BJ (cell line): Measurements from ENCODE around the gene OLAH. TPM values are rescaled to one million over a fixed set of nuclear protein-coding genes. Genes with fewer than 3 reads are reported as not detected.

ENCODE experiments used
- CTCF ChIA-PET: fragments of 350-600 bp; formaldehyde crosslinking; extraction: SDS; loops from one replicate; lab custom pipeline; 2021; ENCODE audit warnings: antibody characterized with exemption, inconsistent platforms; lab: Yijun Ruan, JAX
- POLR2A ChIA-PET: fragments of 300-600 bp; sonication (Branson Sonifier 250); formaldehyde crosslinking; extraction: SDS; loops from one replicate; lab custom pipeline; 2021; ENCODE audit warnings: antibody characterized with exemption; lab: Charles Lee
- DNase-seq: peaks from one replicate; pipeline ENCODE4 v3.0.0-alpha.2; 2011; ENCODE audit warnings: low read depth
- H3K27me3 ChIP-seq: 2 replicates; pipeline ENCODE4 v1.6.0; 2011; ENCODE audit warnings: low read length; ENCODE audit not compliant: control insufficient read depth, insufficient read depth
- H3K36me3 ChIP-seq: 2 replicates; pipeline ENCODE4 v1.5.1; 2011; ENCODE audit warnings: low read length; ENCODE audit not compliant: control insufficient read depth, insufficient read depth
- H3K4me3 ChIP-seq: 2 replicates; pipeline ENCODE4 v1.5.1; 2011; ENCODE audit warnings: low read depth, mild to moderate bottlenecking, control low read depth, low read length
- polyA plus RNA-seq: library from polyadenylated mRNA; depleted of rRNA; stranded (reverse); fragments of >200 nt; gene quantifications from 2 replicates; pipeline ENCODE4 v1.2.3, GENCODE V29; 2011
- TF ChIP-seq, protein P1 (sequence below): IDR thresholded peaks from 2 replicates; pipeline ENCODE4 v1.5.1; 2011; ENCODE audit warnings: low read depth, mild to moderate bottlenecking, control low read depth, inconsistent platforms, low read length, moderate library complexity; ENCODE audit not compliant: insufficient read depth

OLAH gene
- polyA plus RNA-seq, 1 experiment: 0.29 TPM

DNA sequence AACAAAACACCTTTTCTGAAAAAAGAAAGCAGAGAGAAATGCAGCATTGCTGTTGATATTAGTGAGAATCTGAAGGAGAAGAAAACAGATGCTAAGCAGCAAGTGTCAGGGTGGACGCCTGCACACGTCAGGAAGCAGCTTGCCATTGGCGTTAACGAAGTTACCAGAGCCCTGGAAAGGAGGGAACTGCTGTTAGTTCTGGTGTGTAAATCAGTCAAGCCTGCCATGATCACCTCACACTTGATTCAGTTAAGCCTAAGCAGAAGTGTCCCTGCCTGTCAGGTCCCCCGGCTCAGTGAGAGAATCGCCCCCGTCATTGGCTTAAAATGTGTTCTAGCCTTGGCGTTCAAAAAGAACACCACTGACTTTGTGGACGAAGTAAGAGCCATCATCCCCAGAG lies 59.8 kb downstream of the OLAH start:
- peaks cover 8% of the 10 kb centered on the region for H3K36me3 ChIP-seq
- CTCF ChIA-PET: interaction anchor here (0.7 to 1.2 kb wide), 2 partner anchors 127 to 672 kb away, joined by 3 read pairs; no protein-coding TSS in a partner anchor

DNA sequence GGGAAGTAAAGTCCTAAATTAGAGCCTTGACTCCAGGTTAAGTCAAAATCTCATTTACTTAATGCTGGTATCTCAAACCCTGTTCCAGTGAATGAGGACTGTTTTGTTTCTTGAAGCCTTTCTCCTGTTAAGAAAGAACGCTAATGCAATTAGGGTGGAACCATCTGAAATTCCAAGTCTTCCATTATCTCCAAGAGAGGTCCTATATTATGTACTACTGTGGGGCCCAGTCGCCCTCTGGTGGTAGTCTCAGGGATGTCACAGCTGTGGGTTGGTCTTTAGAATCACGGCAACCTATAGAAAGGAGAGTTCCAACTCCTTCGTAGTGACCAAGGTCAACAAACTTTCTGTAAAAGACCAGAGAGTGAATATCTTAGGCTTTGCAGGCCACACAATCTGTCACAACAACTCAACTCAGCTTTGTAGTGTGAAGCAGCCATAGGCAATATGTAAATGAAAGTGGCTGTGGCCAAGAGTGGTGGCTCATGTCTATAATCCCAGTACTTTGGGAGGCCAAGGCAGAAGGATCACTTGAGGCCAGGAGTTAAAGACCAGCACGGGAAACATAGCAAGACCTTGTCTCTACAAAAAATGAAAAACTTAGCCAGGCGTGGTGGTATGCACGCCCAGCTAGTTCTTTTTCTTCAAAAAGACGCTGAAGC lies 62.7 kb downstream of the OLAH start:
- TF ChIP-seq, protein P1, sequence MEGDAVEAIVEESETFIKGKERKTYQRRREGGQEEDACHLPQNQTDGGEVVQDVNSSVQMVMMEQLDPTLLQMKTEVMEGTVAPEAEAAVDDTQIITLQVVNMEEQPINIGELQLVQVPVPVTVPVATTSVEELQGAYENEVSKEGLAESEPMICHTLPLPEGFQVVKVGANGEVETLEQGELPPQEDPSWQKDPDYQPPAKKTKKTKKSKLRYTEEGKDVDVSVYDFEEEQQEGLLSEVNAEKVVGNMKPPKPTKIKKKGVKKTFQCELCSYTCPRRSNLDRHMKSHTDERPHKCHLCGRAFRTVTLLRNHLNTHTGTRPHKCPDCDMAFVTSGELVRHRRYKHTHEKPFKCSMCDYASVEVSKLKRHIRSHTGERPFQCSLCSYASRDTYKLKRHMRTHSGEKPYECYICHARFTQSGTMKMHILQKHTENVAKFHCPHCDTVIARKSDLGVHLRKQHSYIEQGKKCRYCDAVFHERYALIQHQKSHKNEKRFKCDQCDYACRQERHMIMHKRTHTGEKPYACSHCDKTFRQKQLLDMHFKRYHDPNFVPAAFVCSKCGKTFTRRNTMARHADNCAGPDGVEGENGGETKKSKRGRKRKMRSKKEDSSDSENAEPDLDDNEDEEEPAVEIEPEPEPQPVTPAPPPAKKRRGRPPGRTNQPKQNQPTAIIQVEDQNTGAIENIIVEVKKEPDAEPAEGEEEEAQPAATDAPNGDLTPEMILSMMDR: peak; percentile 89
- Histone ChIP-seq H3K36me3 (peaks cover 8% of the 10 kb centered on the region), H3K4me3 (no peak overlapping the region), H3K27me3 (no peaks in the 10 kb centered on the region)
- POLR2A ChIA-PET: no interaction called here
- CTCF ChIA-PET: interaction anchor here (0.6 to 2.8 kb wide), 21 partner anchors 9 to 282 kb away, joined by 3 to 11 read pairs (median 3); partner anchors contain the start of genes CDNF, HSPA14, MSANTD7 and RPP38
- DNase-seq: no peak

More for the DNA sequence above, 59.8 kb downstream of the OLAH start:
- TF ChIP-seq, protein P1: no peak
- no peak for DNase-seq
- POLR2A ChIA-PET: no interaction called here
- H3K27me3 ChIP-seq: no peaks in the 10 kb centered on the region
- H3K4me3 ChIP-seq: no peak overlapping the region

DNA sequence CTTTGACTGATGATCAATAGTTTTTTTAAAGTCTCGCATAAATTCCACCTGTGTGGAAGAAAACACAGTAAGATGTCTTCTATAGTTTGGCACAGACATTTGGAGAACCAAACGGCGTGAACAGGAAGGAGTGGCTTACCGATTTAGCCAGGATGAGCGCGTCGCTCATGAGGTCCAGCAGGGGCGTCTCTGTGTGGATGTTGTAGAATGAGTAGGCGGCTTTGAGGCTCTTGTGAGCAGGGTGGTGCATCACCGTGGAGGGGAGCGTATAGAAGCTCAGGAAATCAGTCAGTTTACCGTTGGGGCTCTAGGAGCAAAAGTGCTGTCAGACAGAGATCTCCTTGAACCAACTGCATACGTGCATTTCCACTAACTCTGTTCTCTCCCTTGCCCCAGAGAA lies 68.9 kb downstream of the OLAH start:
- Histone ChIP-seq H3K4me3 (no peak overlapping the region), H3K36me3 (peaks cover 3% of the 10 kb centered on the region), H3K27me3 (no peaks in the 10 kb centered on the region)
- CTCF ChIA-PET: no interaction called here
- TF ChIP-seq, protein P1: no peak
- POLR2A ChIA-PET: no interaction called here
- no peak for DNase-seq

- no peaks in the 10 kb centered on the region for H3K27me3 ChIP-seq
- POLR2A ChIA-PET: interaction anchor here (0.5 to 0.6 kb wide), 2 partner anchors 155 to 160 kb away, joined by 3 to 12 read pairs; partner anchors contain the start of genes DCLRE1C and MEIG1
- peaks cover 5% of the 10 kb centered on the region for H3K36me3 ChIP-seq
- CTCF ChIA-PET: interaction anchor here (1.3 kb wide), 1 partner anchor 64 kb away, joined by 3 read pairs; no protein-coding TSS in a partner anchor
- no peak overlapping the region for H3K4me3 ChIP-seq
- TF ChIP-seq, protein P1: no peak
- no peak for DNase-seq
These were observed 70.0 kb downstream of the OLAH start for GRCh38 chr10:15113766-15114165.

DNA sequence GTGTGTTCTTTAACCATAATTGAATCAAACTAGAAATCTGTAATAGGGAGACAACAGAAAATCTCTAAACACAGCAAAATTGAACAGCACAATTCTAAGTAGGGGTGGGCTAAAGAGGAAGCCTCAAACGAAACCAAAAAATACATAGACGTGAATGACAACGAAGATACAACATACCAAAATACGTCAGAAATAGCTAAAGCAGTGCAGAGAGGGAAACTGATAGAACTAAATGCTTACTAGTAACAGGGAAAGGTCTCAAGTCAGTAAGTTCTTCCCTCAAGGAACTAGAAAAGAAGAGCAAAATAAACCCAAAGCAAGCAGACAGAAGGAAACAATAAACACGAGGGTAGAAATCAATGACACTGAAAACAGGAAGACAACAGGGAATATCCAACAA lies 72.5 kb downstream of the OLAH start:
- TF ChIP-seq, protein P1: no peak
- CTCF ChIA-PET: interaction anchor here (0.7 to 1.9 kb wide), 2 partner anchors 10 to 508 kb away, joined by 3 to 11 read pairs; no protein-coding TSS in a partner anchor
- POLR2A ChIA-PET: no interaction called here
- H3K36me3 ChIP-seq: peaks cover 11% of the 10 kb centered on the region
- no peak for DNase-seq
- no peak overlapping the region for H3K4me3 ChIP-seq
- no peaks in the 10 kb centered on the region for H3K27me3 ChIP-seq
